Trophoblast cell (in vitro differentiated cells and primary cell): ENCODE data around the gene UBE2H.

Experiments used
- DNase-seq, 2 donors: peaks; one replicate each; pipeline ENCODE4 v3.0.0-alpha.2; 2016
- H2AFZ ChIP-seq: 2 replicates; pipeline ENCODE4 v1.6.1; 2013; ENCODE audit warnings: low read length, moderate library complexity, mild to moderate bottlenecking; ENCODE audit not compliant: insufficient read depth, poor library complexity
- H2AK5ac ChIP-seq: 2 replicates; pipeline ENCODE4 v1.6.1; 2013; ENCODE audit warnings: mild to moderate bottlenecking, low read length
- H2BK120ac ChIP-seq: 2 replicates; pipeline ENCODE4 v1.6.1; 2013; ENCODE audit warnings: low read length, mild to moderate bottlenecking, moderate library complexity; ENCODE audit not compliant: insufficient read depth, poor library complexity
- H2BK12ac ChIP-seq: 2 replicates; pipeline ENCODE4 v1.6.1; 2013; ENCODE audit warnings: mild to moderate bottlenecking, low read length, moderate library complexity
- H2BK5ac ChIP-seq: 2 replicates; pipeline ENCODE4 v1.6.1; 2013; ENCODE audit warnings: low read length, low read depth, moderate library complexity, mild to moderate bottlenecking; ENCODE audit not compliant: poor library complexity
- H3K14ac ChIP-seq: 2 replicates; pipeline ENCODE4 v1.6.1; 2013; ENCODE audit warnings: mild to moderate bottlenecking, low read length
- H3K18ac ChIP-seq: 2 replicates; pipeline ENCODE4 v1.6.1; 2013; ENCODE audit warnings: mild to moderate bottlenecking, low read length
- H3K23ac ChIP-seq: 2 replicates; pipeline ENCODE4 v1.6.1; 2013; ENCODE audit warnings: low read length
- H3K27ac ChIP-seq: 2 replicates; pipeline ENCODE4 v1.5.1; 2013; ENCODE audit warnings: low read depth, mild to moderate bottlenecking, inconsistent platforms, low read length, moderate library complexity
- H3K27me3 ChIP-seq: 2 replicates; pipeline ENCODE4 v1.6.1; 2013; ENCODE audit warnings: inconsistent platforms, mild to moderate bottlenecking, low read length, moderate library complexity; ENCODE audit not compliant: insufficient read depth
- H3K36me3 ChIP-seq, 2 experiments: 1 replicate in 1 of 2; 2 replicates in 1 of 2; pipeline ENCODE4 v1.6.1; 2013; ENCODE audit warnings: low read length in 2 of 2, mild to moderate bottlenecking in 2 of 2, moderate library complexity in 1 of 2; ENCODE audit not compliant: insufficient read depth in 2 of 2, control insufficient read depth in 1 of 2
- H3K4ac ChIP-seq: 2 replicates; pipeline ENCODE4 v1.6.1; 2013; ENCODE audit warnings: low read depth, mild to moderate bottlenecking, low read length, moderate library complexity
- H3K4me1 ChIP-seq, 2 experiments: 1 replicate in 1 of 2; 2 replicates in 1 of 2; pipeline ENCODE4 v1.6.1; 2013; ENCODE audit warnings: low read length in 2 of 2, mild to moderate bottlenecking in 2 of 2, moderate library complexity in 1 of 2; ENCODE audit not compliant: insufficient read depth in 2 of 2, control insufficient read depth in 1 of 2
- H3K4me2 ChIP-seq: 2 replicates; pipeline ENCODE4 v1.6.1; 2013; ENCODE audit warnings: inconsistent platforms, mild to moderate bottlenecking, low read length, moderate library complexity
- H3K4me3 ChIP-seq: 2 replicates; pipeline ENCODE4 v1.5.1; 2013; ENCODE audit warnings: mild to moderate bottlenecking, low read depth, low read length, inconsistent platforms
- H3K79me1 ChIP-seq: one replicate; pipeline ENCODE4 v1.6.1; 2013; ENCODE audit warnings: low read length
- H3K79me2 ChIP-seq: 2 replicates; pipeline ENCODE4 v1.6.1; 2013; ENCODE audit warnings: low read length, mild to moderate bottlenecking; ENCODE audit not compliant: control insufficient read depth, insufficient read depth, poor library complexity
- H3K9ac ChIP-seq: 2 replicates; pipeline ENCODE4 v1.6.1; 2013; ENCODE audit warnings: mild to moderate bottlenecking, low read length
- H3K9me3 ChIP-seq: 2 replicates; pipeline ENCODE4 v1.6.1; 2013; ENCODE audit warnings: low read depth, mild to moderate bottlenecking, control low read depth, inconsistent platforms, low read length; ENCODE audit not compliant: insufficient read depth
- H4K12ac ChIP-seq: 2 replicates; pipeline ENCODE4 v1.6.1; 2013; ENCODE audit warnings: low read depth, mild to moderate bottlenecking, low read length, moderate library complexity
- H4K8ac ChIP-seq: 2 replicates; pipeline ENCODE4 v1.6.1; 2013; ENCODE audit warnings: low read depth, mild to moderate bottlenecking, low read length, moderate library complexity
- H4K91ac ChIP-seq: one replicate; pipeline ENCODE4 v1.6.1; 2013; ENCODE audit warnings: low read depth, mild to moderate bottlenecking, low read length, moderate library complexity
- WGBS: extraction: QIAGEN DNeasy Blood & Tissue Kit; methylation state at CpG from one replicate; pipeline ENCODE4 v1.1.7; 2013; ENCODE audit warnings: missing lambda C conversion rate; ENCODE audit not compliant: insufficient read length, insufficient coverage; ENCODE audit errors: extremely low coverage; 5-methylcytosine and 5-hydroxymethylcytosine counted together

The UBE2H gene

DNA sequence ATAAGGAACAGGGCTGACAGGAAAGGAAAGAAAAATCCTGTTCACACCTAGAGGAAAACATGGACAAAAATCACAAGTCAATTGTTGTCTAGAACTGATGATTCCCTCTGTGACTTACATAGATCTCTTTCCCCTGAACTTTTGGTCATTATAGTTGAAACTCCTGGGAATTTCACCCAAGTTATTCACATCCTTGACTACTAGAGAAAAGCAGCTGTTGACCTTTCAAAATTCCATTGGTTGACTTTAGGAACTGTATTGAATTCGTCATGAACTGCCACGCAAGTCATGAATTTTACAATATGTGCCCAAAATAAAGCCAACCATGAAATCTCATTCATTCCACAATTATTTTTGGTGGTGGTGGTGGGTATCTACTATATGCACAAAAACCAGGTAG is 104.3 kb downstream of the UBE2H start:
- H2BK5ac ChIP-seq: no peak overlapping the region
- no peaks in the 10 kb centered on the region for H3K79me2 ChIP-seq
- H3K27ac ChIP-seq: no peak overlapping the region
- WGBS: no CpG with 5 or more reads among the region's 2 CpGs
- H2BK120ac ChIP-seq: no peak overlapping the region
- H2AFZ ChIP-seq: no peak overlapping the region
- DNase-seq: no peak
- no peak overlapping the region for H4K8ac ChIP-seq
- H3K79me1 ChIP-seq: no peaks in the 10 kb centered on the region
- H4K91ac ChIP-seq: no peak overlapping the region
- H3K4me1 ChIP-seq: peaks cover 0 to 5% of the 10 kb centered on the region in 2 experiments
- H3K23ac ChIP-seq: no peak overlapping the region
- H3K4me3 ChIP-seq: no peak overlapping the region
- no peak overlapping the region for H4K12ac ChIP-seq
- no peak overlapping the region for H2AK5ac ChIP-seq
- H3K4ac ChIP-seq: no peak overlapping the region
- H3K9ac ChIP-seq: no peak overlapping the region
- H3K14ac ChIP-seq: no peak overlapping the region
- no peaks in the 10 kb centered on the region for H3K9me3 ChIP-seq
- no peaks in the 10 kb centered on the region for H3K36me3 ChIP-seq
- H3K18ac ChIP-seq: no peak overlapping the region
- no peaks in the 10 kb centered on the region for H3K27me3 ChIP-seq
- H3K4me2 ChIP-seq: no peak overlapping the region
- no peak overlapping the region for H2BK12ac ChIP-seq

DNA sequence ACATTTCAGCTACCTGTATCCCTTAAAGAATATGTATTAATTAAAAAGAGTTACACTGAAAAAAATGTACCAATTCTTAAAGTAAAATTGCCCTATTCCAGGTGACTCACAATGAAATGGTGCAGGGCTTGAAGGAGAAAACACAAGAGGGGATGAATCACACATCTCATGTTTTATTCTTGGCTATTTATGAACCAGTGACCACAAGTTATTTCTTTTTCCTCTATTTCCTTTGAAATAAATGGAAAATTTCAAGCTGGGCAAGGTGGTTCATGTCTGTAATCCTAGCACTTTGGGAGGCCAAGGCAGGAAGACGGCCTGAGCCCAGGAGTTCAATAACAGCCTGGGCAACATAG is 106.8 kb downstream of the UBE2H start:
- Histone ChIP-seq H3K79me2 (no peaks in the 10 kb centered on the region), H3K4ac (no peak overlapping the region), H3K18ac (no peak overlapping the region), H3K27me3 (no peaks in the 10 kb centered on the region), H2AFZ (no peak overlapping the region), H3K36me3 (no peaks in the 10 kb centered on the region), H3K23ac (no peak overlapping the region), H3K9ac (no peak overlapping the region), H3K9me3 (no peaks in the 10 kb centered on the region), H3K27ac (no peak overlapping the region), H3K4me1 (peaks cover 0 to 5% of the 10 kb centered on the region in 2 experiments), H2BK120ac (no peak overlapping the region), H3K4me3 (no peak overlapping the region), H2BK12ac (no peak overlapping the region), H4K12ac (no peak overlapping the region), H3K4me2 (no peak overlapping the region), H2AK5ac (no peak overlapping the region), H3K79me1 (no peaks in the 10 kb centered on the region), H3K14ac (no peak overlapping the region), H4K8ac (no peak overlapping the region), H4K91ac (no peak overlapping the region), H2BK5ac (no peak overlapping the region)
- no peak for DNase-seq
- WGBS: no CpG with 5 or more reads among the region's 1 CpG

DNA sequence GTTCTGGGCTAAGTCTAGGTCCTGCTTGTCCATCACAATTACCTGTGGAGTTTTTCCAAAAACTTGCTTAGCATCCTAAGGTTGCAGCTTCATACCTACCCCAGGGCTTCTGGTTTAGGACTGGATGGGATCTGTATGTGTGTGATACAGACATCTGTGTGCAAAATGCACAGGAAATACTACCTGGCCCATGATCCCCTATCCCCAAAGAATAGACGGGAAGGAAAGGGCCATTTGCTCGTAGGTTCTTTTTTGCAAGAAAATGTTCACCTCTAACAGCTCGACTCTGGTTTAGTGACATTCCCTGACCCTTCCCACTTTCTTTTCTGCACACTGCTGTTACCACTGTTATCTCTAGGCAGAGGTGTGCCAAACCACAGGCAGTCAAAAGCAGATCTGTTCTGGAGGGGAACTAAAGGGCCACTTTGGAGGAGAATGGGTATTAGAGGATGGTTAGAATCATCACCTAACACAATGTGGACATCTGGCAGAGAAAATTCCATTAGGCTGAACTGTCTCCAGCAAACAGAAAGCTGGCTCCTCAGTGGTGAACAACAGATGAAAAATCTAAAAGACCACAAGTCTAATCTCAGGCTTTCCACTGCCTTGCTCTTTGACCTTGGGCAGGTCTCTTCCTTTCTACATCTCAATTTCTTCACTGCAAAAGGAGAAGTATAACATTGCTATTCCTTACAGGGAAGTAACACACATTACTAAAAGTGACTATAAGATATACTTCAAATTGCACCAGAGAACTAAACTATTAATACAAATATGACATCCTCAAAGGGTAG is 107.4 kb downstream of the UBE2H start:
- H2BK12ac ChIP-seq: no peak overlapping the region
- no peak overlapping the region for H2AK5ac ChIP-seq
- H3K4me2 ChIP-seq: no peak overlapping the region
- no peaks in the 10 kb centered on the region for H3K79me2 ChIP-seq
- H3K79me1 ChIP-seq: no peaks in the 10 kb centered on the region
- no peak overlapping the region for H3K4me3 ChIP-seq
- H4K91ac ChIP-seq: no peak overlapping the region
- no peak overlapping the region for H3K18ac ChIP-seq
- no peak overlapping the region for H2AFZ ChIP-seq
- H2BK120ac ChIP-seq: no peak overlapping the region
- no peak for DNase-seq
- H3K9ac ChIP-seq: no peak overlapping the region
- no peak overlapping the region for H3K14ac ChIP-seq
- no peak overlapping the region for H2BK5ac ChIP-seq
- H3K9me3 ChIP-seq: no peaks in the 10 kb centered on the region
- peak overlapping the region; percentile 55 for H3K23ac ChIP-seq
- no peak overlapping the region for H3K27ac ChIP-seq
- H3K27me3 ChIP-seq: no peaks in the 10 kb centered on the region
- H3K4ac ChIP-seq: no peak overlapping the region
- no peak overlapping the region for H4K8ac ChIP-seq
- no peak overlapping the region for H4K12ac ChIP-seq
- no peaks in the 10 kb centered on the region for H3K36me3 ChIP-seq
- no CpG with 5 or more reads among the region's 3 CpGs for WGBS
- H3K4me1 ChIP-seq: peaks cover 0 to 5% of the 10 kb centered on the region in 2 experiments

DNA sequence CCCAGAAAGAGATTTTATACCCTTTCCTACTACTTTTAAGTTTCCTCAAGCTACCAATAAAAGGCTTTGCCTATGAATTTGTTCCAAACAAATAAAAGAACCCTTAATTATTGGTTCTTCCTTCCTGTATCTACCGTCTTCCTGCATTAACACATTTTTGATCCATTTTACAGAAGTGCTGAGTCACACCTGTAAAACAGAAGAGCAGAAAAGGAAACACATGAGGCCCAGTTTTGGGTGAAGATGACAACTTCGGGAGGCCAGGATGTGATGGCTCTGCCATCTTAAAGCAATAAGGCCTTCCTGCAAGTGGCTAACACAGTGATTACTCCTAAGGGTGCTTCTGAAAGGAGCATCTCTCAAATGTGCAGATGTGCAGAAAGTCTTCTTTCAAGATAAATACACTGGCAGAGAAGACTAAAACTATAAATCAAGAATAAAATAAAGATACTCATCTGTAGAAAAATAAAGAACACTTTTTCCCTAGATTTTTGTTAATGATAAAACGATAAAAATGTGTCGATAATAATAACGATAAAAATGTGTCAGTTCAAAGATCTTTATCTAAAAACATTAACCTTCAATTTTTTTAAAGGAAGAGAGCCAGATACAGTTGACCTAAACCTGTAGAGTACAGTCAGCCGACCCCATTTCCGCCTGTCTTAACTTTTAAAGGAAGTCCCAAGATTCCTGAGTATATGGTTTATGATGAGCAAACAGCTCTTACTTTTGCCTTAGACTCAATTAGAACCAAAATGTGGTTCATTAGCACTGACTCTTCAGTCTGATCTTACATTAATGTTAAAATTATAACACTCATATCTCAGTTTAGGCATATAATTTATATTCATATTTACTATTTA is 108.6 kb downstream of the UBE2H start:
- Histone ChIP-seq H2BK5ac (no peak overlapping the region), H3K23ac (no peak overlapping the region), H3K9me3 (no peaks in the 10 kb centered on the region), H2AFZ (no peak overlapping the region), H3K79me1 (no peaks in the 10 kb centered on the region), H3K14ac (no peak overlapping the region), H2AK5ac (no peak overlapping the region), H3K27me3 (no peaks in the 10 kb centered on the region), H4K91ac (no peak overlapping the region), H3K36me3 (no peaks in the 10 kb centered on the region), H3K27ac (no peak overlapping the region), H2BK12ac (no peak overlapping the region), H4K12ac (no peak overlapping the region), H3K18ac (no peak overlapping the region), H4K8ac (no peak overlapping the region), H3K4me2 (no peak overlapping the region), H3K9ac (no peak overlapping the region), H3K4ac (no peak overlapping the region), H2BK120ac (no peak overlapping the region), H3K79me2 (no peaks in the 10 kb centered on the region), H3K4me3 (no peak overlapping the region), H3K4me1 (peaks cover 0 to 5% of the 10 kb centered on the region in 2 experiments)
- no CpG with 5 or more reads among the region's 7 CpGs for WGBS
- DNase-seq: no peak
